Uterus (tissue), 4 donors: ENCODE measurements around the gene SYNJ2. TPM values are rescaled to one million over a fixed set of nuclear protein-coding genes. Genes with fewer than 3 reads are reported as not detected.

Experiments
- DNase-seq, 2 donors: peaks; one replicate each; pipeline ENCODE4 v3.0.0-alpha.2; 2019 to 2020
- H3K27ac ChIP-seq, 2 donors: fragments of 200-600 bp; sonication (generic); 1 replicate in 1 of 2; 2 replicates in 1 of 2; pipeline ENCODE4 v1.5.1; 2016 to 2018
- H3K27me3 ChIP-seq, 2 donors: fragments of 200-600 bp; sonication (generic); one replicate each; pipeline ENCODE4 v1.5.1; 2018 to 2019; ENCODE audit warnings: control low read depth in 1 of 2
- H3K36me3 ChIP-seq, 2 donors: fragments of 200-600 bp; sonication (generic); one replicate each; pipeline ENCODE4 v1.5.1; 2019; ENCODE audit warnings: control low read depth in 1 of 2
- H3K4me1 ChIP-seq, 2 donors: fragments of 200-600 bp; sonication (generic); one replicate each; pipeline ENCODE4 v1.5.1; 2018 to 2019; ENCODE audit warnings: control low read depth in 1 of 2
- H3K4me3 ChIP-seq, 2 donors: fragments of 200-600 bp; sonication (generic); 1 replicate in 1 of 2; 2 replicates in 1 of 2; pipeline ENCODE4 v1.5.1; 2018 to 2019; ENCODE audit warnings: mild to moderate bottlenecking in 1 of 2
- H3K9me3 ChIP-seq, 2 donors: fragments of 200-600 bp; sonication (generic); one replicate each; pipeline ENCODE4 v1.5.1; 2019; ENCODE audit warnings: control low read depth in 1 of 2
- CTCF ChIP-seq, 4 experiments: fragments of 200-600 bp in 2 of 4; fragments of 450-650 bp in 2 of 4; sonication (generic) in 2 of 4; IDR thresholded peaks; one replicate each; pipeline ENCODE4 v1.5.1; 2016 to 2019; ENCODE audit warnings: antibody characterized with exemption in 4 of 4, mild to moderate bottlenecking in 2 of 4, moderate library complexity in 1 of 4
- POLR2A ChIP-seq, 2 donors: fragments of 450-650 bp; IDR thresholded peaks; one replicate each; pipeline ENCODE4 v1.6.1; 2016; ENCODE audit warnings: antibody characterized with exemption in 2 of 2, mild to moderate bottlenecking in 1 of 2, moderate library complexity in 1 of 2
- intact Hi-C: fragments of 100-400 bp; cut with DNase I; formaldehyde crosslinking; loops from one replicate; pipeline ENCODE4 v1.15.1; 2023; ENCODE audit warnings: low total_unique reads
- total RNA-seq, 4 donors: library from RNA; depleted of rRNA in 3 of 4; stranded (reverse); fragments of >200 nt in 3 of 4; gene quantifications; one replicate each; pipeline versions ENCODE4 v1.1.0 to v1.2.4, GENCODE V29; 2014 to 2023
- donor health status: DM: yes; HTN: yes; CAD: no.

The SYNJ2 gene
- total RNA-seq, 4 donors from 2014 or later, result 9.5 to 32.2 (median 13.5) TPM

- Histone ChIP-seq H3K27ac (no peak overlapping the region), H3K9me3 (no peaks in the 10 kb centered on the region), H3K4me3 (no peak overlapping the region), H3K36me3 (no peaks in the 10 kb centered on the region), H3K27me3 (no peaks in the 10 kb centered on the region), H3K4me1 (no peaks in the 10 kb centered on the region)
- TF ChIP-seq POLR2A (IDR thresholded peaks at IDR 0.05) (no peak), CTCF (IDR thresholded peaks at IDR 0.05) (no peak)
- intact Hi-C loops, result no loop called here
- no peak for DNase-seq
Measured at GRCh38 chr6:158050955-158051354, 69.3 kb downstream of the SYNJ2 start.

- Histone ChIP-seq H3K9me3 (no peaks in the 10 kb centered on the region), H3K36me3 (no peaks in the 10 kb centered on the region), H3K27ac (no peak overlapping the region), H3K27me3 (no peaks in the 10 kb centered on the region), H3K4me1 (no peaks in the 10 kb centered on the region), H3K4me3 (no peak overlapping the region)
- intact Hi-C loops, result no loop called here
- TF ChIP-seq POLR2A (IDR thresholded peaks at IDR 0.05) (no peak), CTCF (IDR thresholded peaks at IDR 0.05) (no peak)
- no peak for DNase-seq
Measured at GRCh38 chr6:158051968-158052367, 70.3 kb downstream of the SYNJ2 start.

- DNase-seq, result no peak
- intact Hi-C loops, result no loop called here
- H3K36me3 ChIP-seq, result no peaks in the 10 kb centered on the region
- no peaks in the 10 kb centered on the region for H3K27me3 ChIP-seq
- H3K4me3 ChIP-seq, result no peak overlapping the region
- TF ChIP-seq POLR2A (IDR thresholded peaks at IDR 0.05) (no peak), CTCF (IDR thresholded peaks at IDR 0.05) (no peak)
- no peaks in the 10 kb centered on the region for H3K4me1 ChIP-seq
- no peaks in the 10 kb centered on the region for H3K9me3 ChIP-seq
- H3K27ac ChIP-seq, result no peak overlapping the region
Measured at GRCh38 chr6:158053377-158054313, 72.0 kb downstream of the SYNJ2 start.

GRCh38 chr6:158056355-158056754, 74.7 kb downstream of the SYNJ2 start:
- DNase-seq, result no peak
- TF ChIP-seq CTCF (IDR thresholded peaks at IDR 0.05) (no peak), POLR2A (IDR thresholded peaks at IDR 0.05) (no peak)
- intact Hi-C loops, result no loop called here

GRCh38 chr6:158056804-158057203, 75.1 kb downstream of the SYNJ2 start:
- no peak overlapping the region for H3K27ac ChIP-seq
- intact Hi-C loops, result no loop called here
- no peak for DNase-seq
- H3K36me3 ChIP-seq, result no peaks in the 10 kb centered on the region
- TF ChIP-seq CTCF (IDR thresholded peaks at IDR 0.05) (no peak), POLR2A (IDR thresholded peaks at IDR 0.05) (no peak)
- no peaks in the 10 kb centered on the region for H3K9me3 ChIP-seq
- peaks cover 13 to 14% of the 10 kb centered on the region in 2 donors for H3K4me1 ChIP-seq
- no peak overlapping the region for H3K4me3 ChIP-seq
- no peaks in the 10 kb centered on the region for H3K27me3 ChIP-seq

More at GRCh38 chr6:158056355-158056754, 74.7 kb downstream of the SYNJ2 start:
- Histone ChIP-seq H3K36me3 (no peaks in the 10 kb centered on the region), H3K4me3 (no peak overlapping the region), H3K27me3 (no peaks in the 10 kb centered on the region), H3K4me1 (peaks cover 13 to 14% of the 10 kb centered on the region in 2 donors), H3K27ac (no peak overlapping the region), H3K9me3 (no peaks in the 10 kb centered on the region)
